ENCODE measurements around the gene CEP83. TPM values are rescaled to one million over a fixed set of nuclear protein-coding genes. Genes with fewer than 3 reads are reported as not detected.
A peak's percentile ranks its signal among the peaks of the same experiment; 100 is the strongest.
"Not testable (repeated sequence)": the region's sequence is repeated elsewhere in the genome, so short reads cannot be mapped to it uniquely, and the experiment has no call there.

CEP83 gene
- total and polyA plus RNA-seq, 9 of the 15 experiments (the other 6 are each of a cell fraction or from before 2014, with no cell fraction given) = 5.3 to 40.5 (median 31.3) TPM

GRCh38 chr12:94389482-94390129, 70.1 kb downstream of the CEP83 start:
- H3K9ac ChIP-seq (ENCODE audit: insufficient read depth in 1 of 2, low read depth in 2 of 2, low read length in 2 of 2); H3K4me1 ChIP-seq (replicated peaks in 1 of 2; ENCODE audit: control insufficient read depth in 2 of 2, insufficient read depth in 2 of 2, low read length in 2 of 2); BruUV-seq (replicated peaks); H2AFZ ChIP-seq (ENCODE audit: low read depth, low read length); in situ Hi-C loops (cut with MboI); H4K20me1 ChIP-seq (replicated peaks; ENCODE audit: control insufficient read depth, insufficient read depth, low read length); intact Hi-C loops (cut with micrococcal nuclease); CTCF ChIA-PET (ENCODE audit: low intra/inter-chr PET ratio); H3K79me2 ChIP-seq (ENCODE audit: control insufficient read depth, insufficient read depth, low read length); H3K4me2 ChIP-seq (ENCODE audit: insufficient read depth, low read length); H3K9me1 ChIP-seq (ENCODE audit: control insufficient read depth, insufficient read depth, low read length); H3K27me3 ChIP-seq (ENCODE audit: control insufficient read depth in 2 of 2, insufficient read depth in 2 of 2, low read length in 2 of 2); FAIRE-seq; POLR2A ChIA-PET; H3K9me3 ChIP-seq (replicated peaks; ENCODE audit: control insufficient read depth, insufficient read depth, low read depth, low read length); H3K4me3 ChIP-seq; H3K27ac ChIP-seq (ENCODE audit: extremely low read depth, low read depth, low read length): not testable (repeated sequence)
- DNase-seq (ENCODE audit: extremely low read depth in 1 of 4, low spot score in 3 of 4) = peak in 2 of 4 experiments; percentile 5 to 26
- peak; percentile 42; the same call in 1 of the 3 replicates for ATAC-seq
- peaks cover 10% of the 10 kb centered on the region; the same call in 1 of the 3 replicates for H3K36me3 ChIP-seq (ENCODE audit: control insufficient read depth, insufficient read depth, low read length)
- 85% methylated on average over 16 of the region's 16 CpGs for WGBS (ENCODE audit: insufficient coverage, low coverage, missing lambda C conversion rate)

DNA sequence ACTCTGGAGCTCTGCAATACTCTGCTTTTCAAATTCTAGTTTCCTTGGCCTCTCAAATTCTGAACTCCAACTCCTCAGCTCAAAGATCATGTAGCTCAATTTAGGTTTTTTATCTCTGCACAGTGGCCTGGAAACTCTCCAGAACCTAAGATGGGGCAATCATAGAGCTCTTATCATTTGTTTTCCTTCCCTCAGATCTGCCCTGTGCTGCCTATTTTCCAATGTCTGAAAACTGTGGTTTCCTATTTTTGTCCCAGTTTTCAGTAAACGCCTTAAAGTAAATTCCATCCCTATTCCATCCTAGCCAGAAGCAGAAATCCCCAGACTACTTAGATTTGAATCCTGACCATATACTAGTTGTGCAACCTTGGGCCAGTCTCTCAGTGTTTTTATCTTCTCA, 73.2 kb downstream of the CEP83 start:
- Histone ChIP-seq H3K36me3 (ENCODE audit: control insufficient read depth, insufficient read depth, low read length) (peaks cover 10% of the 10 kb centered on the region; the same call in 1 of the 3 replicates), H3K4me2 (ENCODE audit: insufficient read depth, low read length) (no peak overlapping the region), H3K79me2 (ENCODE audit: control insufficient read depth, insufficient read depth, low read length) (no peaks in the 10 kb centered on the region), H2AFZ (ENCODE audit: low read depth, low read length) (no peak overlapping the region), H3K27ac (ENCODE audit: extremely low read depth, low read depth, low read length) (no peak overlapping the region), H3K4me3 (no peak overlapping the region), H3K4me1 (replicated peaks in 1 of 2; ENCODE audit: control insufficient read depth in 2 of 2, insufficient read depth in 2 of 2, low read length in 2 of 2) (peaks cover 3 to 6% of the 10 kb centered on the region in 2 experiments; a peak in 1 of 5 replicates), H4K20me1 (replicated peaks; ENCODE audit: control insufficient read depth, insufficient read depth, low read length) (no peaks in the 10 kb centered on the region), H3K9me3 (replicated peaks; ENCODE audit: control insufficient read depth, insufficient read depth, low read depth, low read length) (no peaks in the 10 kb centered on the region), H3K27me3 (ENCODE audit: control insufficient read depth in 2 of 2, insufficient read depth in 2 of 2, low read length in 2 of 2) (no peaks in the 10 kb centered on the region), H3K9me1 (ENCODE audit: control insufficient read depth, insufficient read depth, low read length) (no peaks in the 10 kb centered on the region), H3K9ac (ENCODE audit: insufficient read depth in 1 of 2, low read depth in 2 of 2, low read length in 2 of 2) (no peak overlapping the region)
- BruUV-seq (replicated peaks) = no TSS peak
- ATAC-seq = no peak
- intact Hi-C loops (cut with micrococcal nuclease) = no loop called here
- in situ Hi-C loops (cut with MboI) = no loop called here
- no peak for FAIRE-seq
- 0% methylated on average over 1 of the region's 1 CpG for WGBS (ENCODE audit: insufficient coverage, low coverage, missing lambda C conversion rate)
- POLR2A ChIA-PET = interaction anchor here (0.6 kb wide), 2 partner anchors 218 to 330 kb away, joined by 3 read pairs; no protein-coding TSS in a partner anchor
- DNase-seq (ENCODE audit: extremely low read depth in 1 of 4, low spot score in 3 of 4) = peak in 1 of 4 experiments; percentile 16
- CTCF ChIA-PET (ENCODE audit: low intra/inter-chr PET ratio) = no interaction called here
- TF ChIP-seq ZNF780A (CRISPR knock-in tag; IDR thresholded peaks at IDR 0.05) (no peak), PHTF2 (CRISPR knock-in tag; IDR thresholded peaks at IDR 0.05) (no peak), CEBPB (tag; IDR thresholded peaks at IDR 0.05) (peak; percentile 62), CEBPG (CRISPR knock-in tag; IDR thresholded peaks at IDR 0.05) (no peak), CEBPG (tag; conservative IDR thresholded peaks at IDR 0.05 in 1 of 2, IDR thresholded peaks at IDR 0.05 in 1 of 2) (peak in 1 of 2 experiments; percentile 35; a peak in 1 of 4 replicates), JUND (IDR thresholded peaks at IDR 0.05; ENCODE audit: borderline replicate concordance, low read depth, low read length) (no peak), JUND (tag; IDR thresholded peaks at IDR 0.05; ENCODE audit: borderline replicate concordance, low read depth, low read length) (no peak), UBTF (IDR thresholded peaks at IDR 0.05; ENCODE audit: borderline replicate concordance in 1 of 2, low read depth in 2 of 2, low read length in 2 of 2) (no peak), MCM7 (IDR thresholded peaks at IDR 0.05) (no peak), RBM34 (IDR thresholded peaks at IDR 0.05; ENCODE audit: borderline replicate concordance, insufficient read depth, low read length) (no peak), HMG20B (CRISPR knock-in tag; IDR thresholded peaks at IDR 0.05) (no peak), NFIC (IDR thresholded peaks at IDR 0.05) (peak; percentile 25; the same call in 1 of the 2 replicates)

All from K562 (cell line).